Natural killer cell (primary cell): ENCODE data around the gene FILIP1L. TPM values are rescaled to one million over a fixed set of nuclear protein-coding genes. Genes with fewer than 3 reads are reported as not detected.

Experiments used
- ATAC-seq, 3 donors: fragments of 150-1000 bp in 2 of 3; fragments of 200-7000 bp in 1 of 3; cut with Tn5 transposase; 1 replicate in 1 of 3; 2 replicates in 2 of 3; pipeline ENCODE4 v1.10.0; 2021; ENCODE audit warnings: mild to moderate bottlenecking in 2 of 3, moderate library complexity in 2 of 3
- DNase-seq, 2 donors: peaks; one replicate each; pipeline versions ENCODE4 v3.0.0 to v3.0.0-alpha.2; 2013 to 2021; ENCODE audit warnings: mixed read lengths in 1 of 2
- H3K27ac ChIP-seq: one replicate; pipeline ENCODE4 v1.5.1; 2013; ENCODE audit warnings: mild to moderate bottlenecking, low read length
- H3K27me3 ChIP-seq: one replicate; pipeline ENCODE4 v1.6.1; 2013; ENCODE audit warnings: low read length; ENCODE audit not compliant: control insufficient read depth, insufficient read depth
- H3K36me3 ChIP-seq: one replicate; pipeline ENCODE4 v1.6.1; 2013; ENCODE audit warnings: low read length; ENCODE audit not compliant: control insufficient read depth, insufficient read depth
- H3K4me1 ChIP-seq: one replicate; pipeline ENCODE4 v1.6.1; 2013; ENCODE audit warnings: low read length; ENCODE audit not compliant: control insufficient read depth, insufficient read depth
- H3K4me3 ChIP-seq: one replicate; pipeline ENCODE4 v1.5.1; 2013; ENCODE audit warnings: low read length
- H3K9me3 ChIP-seq: one replicate; pipeline ENCODE4 v1.6.1; 2013; ENCODE audit warnings: low read length; ENCODE audit not compliant: control insufficient read depth, insufficient read depth
- H3K27ac Mint-ChIP-seq, 2 donors: one replicate each; pipeline ENCODE4 v1.8.0; 2022; ENCODE audit warnings: mild to moderate bottlenecking in 2 of 2, mixed read lengths in 2 of 2, moderate library complexity in 1 of 2
- H3K27me3 Mint-ChIP-seq, 2 donors: one replicate each; pipeline ENCODE4 v1.8.0; 2022; ENCODE audit warnings: low read depth in 2 of 2, mixed read lengths in 2 of 2
- H3K36me3 Mint-ChIP-seq: one replicate; pipeline ENCODE4 v1.8.0; 2022; ENCODE audit warnings: mixed read lengths
- H3K4me1 Mint-ChIP-seq, 2 donors: one replicate each; pipeline ENCODE4 v1.8.0; 2022; ENCODE audit warnings: mixed read lengths in 2 of 2
- H3K4me3 Mint-ChIP-seq: one replicate; pipeline ENCODE4 v1.8.0; 2022; ENCODE audit warnings: mild to moderate bottlenecking, moderate library complexity, mixed read lengths
- H3K9me3 Mint-ChIP-seq, 2 donors: one replicate each; pipeline ENCODE4 v1.8.0; 2022; ENCODE audit warnings: mixed read lengths in 2 of 2
- CTCF ChIP-seq: fragments of 200-600 bp; IDR thresholded peaks from one replicate; pipeline ENCODE4 v1.8.0; 2022; ENCODE audit warnings: antibody characterized with exemption
- WGBS: methylation state at CpG from one replicate; pipeline ENCODE4 v1.1.7; 2013; ENCODE audit warnings: missing lambda C conversion rate; ENCODE audit not compliant: insufficient coverage; 5-methylcytosine and 5-hydroxymethylcytosine counted together
- intact Hi-C: fragments of 100-400 bp; cut with micrococcal nuclease; formaldehyde crosslinking; loops from one replicate; pipeline ENCODE4 v1.14.2; 2022
- total RNA-seq, 4 donors: library from RNA; stranded (reverse); fragments of 120-200 nt in 1 of 4; gene quantifications; one replicate each; pipeline versions ENCODE4 v1.2.3 to v1.2.4, GENCODE V29; 2013 to 2022

The FILIP1L gene
- total RNA-seq, 3 donors from 2014 or later (not counting 1 experiment from before 2014, with no cell fraction given) = 0.12 TPM; not detected in 2

DNA sequence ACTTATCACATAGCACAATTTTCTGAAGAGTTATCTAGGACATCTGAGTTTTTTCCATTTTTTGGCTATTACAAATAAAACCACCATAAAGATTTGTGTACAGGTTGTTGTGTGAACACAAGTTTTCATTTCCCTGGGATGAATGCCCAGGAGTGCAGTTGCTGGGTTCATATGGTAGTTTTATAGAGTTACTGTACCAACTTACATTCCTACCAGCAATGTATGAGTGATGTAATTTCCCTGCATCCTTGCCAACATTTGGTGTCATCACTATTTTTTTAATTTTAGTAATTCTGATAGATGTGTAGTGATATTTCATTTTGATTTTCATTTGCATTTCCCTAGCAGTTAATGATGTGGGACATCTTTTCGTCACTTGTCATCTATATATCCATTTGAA lies 20.5 kb downstream of the FILIP1L start:
- H3K36me3 Mint-ChIP-seq = no peaks in the 10 kb centered on the region
- H3K9me3 ChIP-seq = no peaks in the 10 kb centered on the region
- H3K36me3 ChIP-seq = no peaks in the 10 kb centered on the region
- WGBS = no CpG with 5 or more reads among the region's 1 CpG
- no peak overlapping the region for H3K4me3 Mint-ChIP-seq
- no peaks in the 10 kb centered on the region for H3K27me3 ChIP-seq
- H3K4me1 Mint-ChIP-seq = peaks cover 11 to 21% of the 10 kb centered on the region in 2 donors
- H3K27me3 Mint-ChIP-seq = no peaks in the 10 kb centered on the region
- no peaks in the 10 kb centered on the region for H3K9me3 Mint-ChIP-seq
- H3K27ac Mint-ChIP-seq = no peak overlapping the region
- H3K27ac ChIP-seq = no peak overlapping the region
- no peak for ATAC-seq
- H3K4me1 ChIP-seq = no peaks in the 10 kb centered on the region
- no peak for DNase-seq
- TF ChIP-seq CTCF = no peak
- intact Hi-C loops = no loop called here
- no peak overlapping the region for H3K4me3 ChIP-seq

DNA sequence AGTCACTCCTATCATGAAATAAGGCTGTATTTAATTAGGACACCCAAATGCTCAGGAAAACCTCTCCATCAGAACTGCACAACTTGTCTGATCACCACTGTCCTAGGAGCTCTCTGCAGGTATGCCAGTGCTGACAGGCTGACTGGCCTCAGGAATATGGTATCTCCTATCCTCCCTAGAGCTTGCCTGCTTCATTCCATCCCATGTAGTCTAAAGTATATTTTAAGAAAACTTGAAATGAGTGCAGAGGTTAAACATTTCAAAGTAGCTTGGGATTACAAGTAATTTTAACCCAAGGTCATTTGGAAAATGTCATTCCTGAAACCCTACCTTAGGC lies 23.7 kb downstream of the FILIP1L start:
- Mint-ChIP-seq H3K36me3 (no peaks in the 10 kb centered on the region), H3K27me3 (no peaks in the 10 kb centered on the region), H3K4me1 (peaks cover 12 to 14% of the 10 kb centered on the region in 2 donors), H3K27ac (no peak overlapping the region), H3K9me3 (no peaks in the 10 kb centered on the region), H3K4me3 (no peak overlapping the region)
- Histone ChIP-seq H3K27me3 (no peaks in the 10 kb centered on the region), H3K36me3 (no peaks in the 10 kb centered on the region), H3K9me3 (no peaks in the 10 kb centered on the region), H3K4me1 (no peaks in the 10 kb centered on the region), H3K27ac (no peak overlapping the region), H3K4me3 (no peak overlapping the region)
- ATAC-seq (no peak), DNase-seq (no peak)
- intact Hi-C loops = no loop called here
- no peak for TF ChIP-seq CTCF

DNA sequence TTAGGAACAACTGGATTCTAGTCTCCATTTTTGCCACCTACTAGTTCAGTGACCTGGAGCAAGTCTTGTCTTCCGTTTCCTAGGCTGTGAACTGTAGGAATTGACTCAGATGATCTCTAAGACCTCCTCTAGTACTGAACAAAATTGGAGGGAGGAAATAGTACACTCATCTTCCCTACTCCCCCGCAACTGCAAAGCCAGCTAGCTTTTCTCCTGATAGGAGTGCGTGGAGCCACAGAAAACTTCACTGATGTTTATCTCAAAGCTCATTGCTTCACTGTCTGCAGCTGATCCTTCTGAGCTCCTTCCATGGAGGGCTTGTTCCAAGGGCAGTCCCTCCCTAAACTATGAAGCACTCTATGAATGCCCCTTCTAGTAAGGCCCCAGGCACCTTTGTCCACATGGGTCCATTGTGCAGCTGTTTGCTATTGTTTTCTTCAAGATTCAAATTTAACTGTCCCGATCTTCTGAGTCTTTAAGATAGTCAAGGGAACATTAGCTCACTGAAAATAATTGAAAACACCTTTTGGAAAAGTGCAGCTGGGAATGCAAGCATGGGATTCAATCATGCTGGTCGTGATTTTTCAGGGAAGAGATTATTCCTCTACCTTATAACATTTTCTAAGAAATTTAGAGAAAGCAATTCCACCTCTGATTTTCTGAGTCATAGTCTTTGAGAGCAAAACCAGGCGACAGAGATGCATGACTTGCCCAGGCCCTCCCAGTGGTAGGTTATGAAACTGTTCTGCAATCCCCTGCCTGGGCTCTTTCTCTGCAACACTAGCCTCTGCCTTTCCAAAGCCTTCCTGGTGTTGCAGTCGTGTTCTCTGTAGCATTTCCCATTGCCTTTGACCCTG lies 24.3 kb downstream of the FILIP1L start:
- no peaks in the 10 kb centered on the region for H3K4me1 ChIP-seq
- Mint-ChIP-seq H3K36me3 (no peaks in the 10 kb centered on the region), H3K27ac (no peak overlapping the region), H3K4me3 (no peak overlapping the region), H3K9me3 (no peaks in the 10 kb centered on the region), H3K27me3 (peaks cover 0 to 2% of the 10 kb centered on the region in 2 donors), H3K4me1 (peaks cover 12 to 14% of the 10 kb centered on the region in 2 donors)
- DNase-seq = peak in 1 of 2 donors; percentile 8
- intact Hi-C loops = no loop called here
- no peaks in the 10 kb centered on the region for H3K9me3 ChIP-seq
- H3K27me3 ChIP-seq = no peaks in the 10 kb centered on the region
- peak; percentile 20 for TF ChIP-seq CTCF
- ATAC-seq = peak in 2 of 3 donors; percentile 35 to 66
- H3K4me3 ChIP-seq = no peak overlapping the region
- 83% methylated on average over 6 of the region's 7 CpGs for WGBS
- no peak overlapping the region for H3K27ac ChIP-seq
- H3K36me3 ChIP-seq = no peaks in the 10 kb centered on the region
